Body of pancreas (tissue), 4 donors: ENCODE results near the gene TMEM217.

ENCODE experiments used
- POLR2A ChIP-seq, 3 donors: fragments of 450-650 bp; IDR thresholded peaks; one replicate each; pipeline ENCODE4 v1.6.1; 2016; ENCODE audit warnings: antibody characterized with exemption in 3 of 3, mild to moderate bottlenecking in 2 of 3
- TF ChIP-seq, protein P1 (sequence below), 7 experiments: fragments of 450-650 bp in 4 of 7; fragments of 200-600 bp in 3 of 7; sonication (generic) in 3 of 7; IDR thresholded peaks; one replicate each; pipeline ENCODE4 v1.5.1; 2016 to 2019; ENCODE audit warnings: antibody characterized with exemption in 7 of 7

DNA sequence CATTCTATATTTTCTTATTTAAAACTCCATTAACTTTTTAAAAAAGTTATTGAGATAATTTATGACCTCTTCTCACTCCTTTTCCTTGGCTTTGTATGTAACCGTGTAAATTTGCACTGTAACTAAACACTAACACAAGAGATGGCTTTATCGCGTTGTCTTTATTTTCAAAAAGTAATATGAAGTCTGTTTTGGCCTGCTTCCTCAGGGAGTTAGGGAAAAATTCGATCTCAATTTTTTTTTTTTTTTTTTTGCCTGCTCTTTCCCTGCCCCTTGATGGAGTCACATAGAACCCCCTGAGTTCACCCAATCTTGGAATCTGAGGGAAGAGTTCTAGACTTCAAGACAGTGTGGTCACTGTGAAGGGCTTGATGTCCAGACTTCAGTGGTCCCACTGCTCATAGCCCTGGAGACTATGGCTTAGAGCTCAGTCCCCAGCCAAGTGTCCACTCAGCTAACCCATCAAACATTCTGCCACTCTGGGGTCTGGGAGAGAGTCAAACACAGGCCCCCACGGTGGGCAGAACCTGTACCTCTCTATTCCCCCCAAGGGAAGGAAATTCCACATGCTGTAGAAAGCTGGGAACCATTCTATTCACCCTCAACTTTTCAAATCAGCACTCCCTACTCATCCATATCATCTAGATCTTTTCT, 16.0 kb downstream of the TMEM217 start:
- TF ChIP-seq, protein P1, sequence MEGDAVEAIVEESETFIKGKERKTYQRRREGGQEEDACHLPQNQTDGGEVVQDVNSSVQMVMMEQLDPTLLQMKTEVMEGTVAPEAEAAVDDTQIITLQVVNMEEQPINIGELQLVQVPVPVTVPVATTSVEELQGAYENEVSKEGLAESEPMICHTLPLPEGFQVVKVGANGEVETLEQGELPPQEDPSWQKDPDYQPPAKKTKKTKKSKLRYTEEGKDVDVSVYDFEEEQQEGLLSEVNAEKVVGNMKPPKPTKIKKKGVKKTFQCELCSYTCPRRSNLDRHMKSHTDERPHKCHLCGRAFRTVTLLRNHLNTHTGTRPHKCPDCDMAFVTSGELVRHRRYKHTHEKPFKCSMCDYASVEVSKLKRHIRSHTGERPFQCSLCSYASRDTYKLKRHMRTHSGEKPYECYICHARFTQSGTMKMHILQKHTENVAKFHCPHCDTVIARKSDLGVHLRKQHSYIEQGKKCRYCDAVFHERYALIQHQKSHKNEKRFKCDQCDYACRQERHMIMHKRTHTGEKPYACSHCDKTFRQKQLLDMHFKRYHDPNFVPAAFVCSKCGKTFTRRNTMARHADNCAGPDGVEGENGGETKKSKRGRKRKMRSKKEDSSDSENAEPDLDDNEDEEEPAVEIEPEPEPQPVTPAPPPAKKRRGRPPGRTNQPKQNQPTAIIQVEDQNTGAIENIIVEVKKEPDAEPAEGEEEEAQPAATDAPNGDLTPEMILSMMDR (IDR thresholded peaks at IDR 0.05): no peak
- no peak for TF ChIP-seq POLR2A (IDR thresholded peaks at IDR 0.05)
